Hepatocyte (in vitro differentiated cells): ENCODE measurements around the gene MYLK3.

Experiments used
- CTCF ChIP-seq: fragments of 200-600 bp; sonication (generic); IDR thresholded peaks from 2 replicates; pipeline ENCODE4 v1.5.1; 2016; ENCODE audit warnings: antibody characterized with exemption, mild to moderate bottlenecking; ENCODE audit not compliant: poor library complexity
- EZH2 ChIP-seq: fragments of 200-600 bp; sonication (generic); IDR thresholded peaks from 2 replicates; pipeline ENCODE4 v1.6.1; 2016; ENCODE audit warnings: antibody characterized with exemption, mild to moderate bottlenecking, borderline replicate concordance

DNA sequence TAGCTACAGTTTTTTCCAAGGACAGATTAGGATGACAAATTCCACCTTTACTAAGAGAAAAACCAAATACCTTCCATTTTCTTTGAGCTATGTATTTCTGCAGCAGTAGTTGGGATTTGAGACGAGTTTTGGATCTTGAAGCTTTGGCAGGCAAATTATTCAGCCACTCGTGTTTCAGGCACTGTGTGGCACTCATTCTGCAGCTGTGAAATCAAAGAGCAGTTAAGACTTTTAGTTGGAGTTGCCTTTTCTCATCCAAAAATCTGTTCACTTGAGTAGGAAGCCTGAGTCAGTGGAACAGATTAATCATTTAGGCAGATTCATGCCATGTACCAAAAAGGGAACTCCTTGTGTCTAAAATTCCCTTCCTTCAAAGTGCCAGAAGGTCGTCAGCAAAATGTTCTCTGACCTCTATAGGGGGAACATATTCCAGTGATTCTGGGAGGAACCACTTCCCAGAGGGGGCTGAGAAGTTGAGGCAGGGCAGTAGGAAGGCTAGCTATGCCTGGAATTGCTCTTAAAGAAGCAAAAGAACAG lies 38.6 kb downstream of the MYLK3 start:
- TF ChIP-seq CTCF (no peak), EZH2 (no peak)
